K562 (cell line): ENCODE measurements around the gene PDLIM7. TPM values are rescaled to one million over a fixed set of nuclear protein-coding genes. Genes with fewer than 3 reads are reported as not detected.
A peak's percentile ranks its signal among the peaks of the same experiment; 100 is the strongest.

ENCODE experiments used
- ATAC-seq: fragments of 200-7000 bp; cut with Tn5 transposase; 3 replicates; pipeline ENCODE4 v1.9.1; 2020; ENCODE audit warnings: moderate library complexity
- BruUV-seq: library from RNA; stranded (reverse); fragments of 400-500 nt; replicated peaks from 2 replicates; lab custom pipeline; 2021; lab: Mats Ljungman, UMichigan
- CTCF ChIA-PET: fragments of 300-600 bp; formaldehyde crosslinking; extraction: SDS; loops from one replicate; lab custom pipeline; 2021; ENCODE audit warnings: low intra/inter-chr PET ratio; lab: Yijun Ruan, JAX
- POLR2A ChIA-PET: fragments of 300-600, 350-650 bp; sonication (Branson Sonifier 250); formaldehyde crosslinking; extraction: SDS; loops from one replicate; lab custom pipeline; 2021; ENCODE audit warnings: antibody characterized with exemption, inconsistent platforms; lab: Yijun Ruan, JAX
- DNase-seq, 4 experiments: peaks; one replicate each; pipeline versions ENCODE4 v3.0.0 to v3.0.0-alpha.2; 2011 to 2018; ENCODE audit warnings: low spot score in 3 of 4, mixed read lengths in 3 of 4; ENCODE audit errors: extremely low read depth in 1 of 4
- FAIRE-seq: peaks from 2 replicates; lab custom pipeline; 2011; peaks lifted over from hg19 to GRCh38; lab: Jason Lieb, UNC
- H2AFZ ChIP-seq: 2 replicates; pipeline ENCODE4 v1.6.0; 2011; ENCODE audit warnings: low read depth, low read length, control low read depth, inconsistent platforms
- H3K27ac ChIP-seq: fragments of 200-600 bp; 3 replicates; pipeline ENCODE4 v1.8.0; 2011; ENCODE audit warnings: low read depth, mild to moderate bottlenecking, control low read depth, inconsistent platforms, low read length, moderate library complexity, mixed read lengths; ENCODE audit errors: extremely low read depth
- H3K27me3 ChIP-seq, 2 experiments: fragments of 300-600 bp in 1 of 2; 2 replicates in 1 of 2; 3 replicates in 1 of 2; pipeline versions ENCODE4 v1.6.0 to v1.8.0; 2011; ENCODE audit warnings: inconsistent platforms in 2 of 2, low read length in 2 of 2, mild to moderate bottlenecking in 1 of 2, mixed read lengths in 1 of 2, moderate library complexity in 1 of 2; ENCODE audit not compliant: control insufficient read depth in 2 of 2, insufficient read depth in 2 of 2
- H3K36me3 ChIP-seq: fragments of 300-600 bp; 3 replicates; pipeline ENCODE4 v1.8.0; 2011; ENCODE audit warnings: mild to moderate bottlenecking, low read length, inconsistent platforms; ENCODE audit not compliant: control insufficient read depth, insufficient read depth
- H3K4me1 ChIP-seq, 2 experiments: fragments of 200-600 bp in 1 of 2; replicated peaks in 1 of 2; 2 replicates in 1 of 2; 3 replicates in 1 of 2; pipeline versions ENCODE4 v1.5.1 to v1.8.0; 2011; ENCODE audit warnings: inconsistent platforms in 2 of 2, low read length in 2 of 2, mild to moderate bottlenecking in 1 of 2, mixed read lengths in 1 of 2, moderate library complexity in 1 of 2; ENCODE audit not compliant: control insufficient read depth in 2 of 2, insufficient read depth in 2 of 2
- H3K4me2 ChIP-seq: 2 replicates; pipeline ENCODE4 v1.6.1; 2011; ENCODE audit warnings: low read length, control low read depth, inconsistent platforms, mixed read lengths; ENCODE audit not compliant: insufficient read depth
- H3K4me3 ChIP-seq: fragments of 200-600 bp; sonication (generic), shearing (Covaris generic); 2 replicates; pipeline ENCODE4 v1.5.1; 2016; ENCODE audit warnings: control low read depth, inconsistent platforms
- H3K79me2 ChIP-seq: fragments of 200-600 bp; 3 replicates; pipeline ENCODE4 v1.8.0; 2011; ENCODE audit warnings: low read length, inconsistent platforms; ENCODE audit not compliant: control insufficient read depth, insufficient read depth
- H3K9ac ChIP-seq, 2 experiments: 2 replicates each; pipeline versions ENCODE4 v1.6.0 to v1.6.1; 2011; ENCODE audit warnings: low read depth in 2 of 2, low read length in 2 of 2, control low read depth in 1 of 2, inconsistent platforms in 1 of 2, mild to moderate bottlenecking in 1 of 2, mixed read lengths in 1 of 2; ENCODE audit not compliant: insufficient read depth in 1 of 2
- H3K9me1 ChIP-seq: one replicate; pipeline ENCODE4 v1.6.0; 2011; ENCODE audit warnings: inconsistent platforms, mild to moderate bottlenecking, low read length, moderate library complexity; ENCODE audit not compliant: control insufficient read depth, insufficient read depth
- H3K9me3 ChIP-seq: replicated peaks from 2 replicates; pipeline ENCODE4 v1.5.1; 2011; ENCODE audit warnings: low read depth, low read length, inconsistent platforms; ENCODE audit not compliant: control insufficient read depth, insufficient read depth
- H4K20me1 ChIP-seq: replicated peaks from 2 replicates; pipeline ENCODE4 v1.6.1; 2011; ENCODE audit warnings: low read length, inconsistent platforms, mixed read lengths; ENCODE audit not compliant: control insufficient read depth, insufficient read depth
- DDX20 ChIP-seq: fragments of 450-650 bp; IDR thresholded peaks from 2 replicates; pipeline ENCODE4 v1.6.1; 2016; ENCODE audit warnings: missing genetic modification characterization, low read depth, mild to moderate bottlenecking, missing compliant biosample characterization, moderate library complexity
- ETV1 ChIP-seq: fragments of 450-650 bp; conservative IDR thresholded peaks from 2 replicates; pipeline ENCODE4 v1.6.1; 2016; ENCODE audit warnings: missing genetic modification characterization, control low read depth, low read depth, missing compliant biosample characterization
- GTF2A2 ChIP-seq: IDR thresholded peaks from 2 replicates; pipeline ENCODE4 v1.6.1; 2016; ENCODE audit warnings: mild to moderate bottlenecking, missing genetic modification characterization, missing compliant biosample characterization
- KDM1A ChIP-seq, 2 experiments: fragments of 450-650 bp; IDR thresholded peaks; 2 replicates each; pipeline ENCODE4 v1.6.1; 2016; ENCODE audit warnings: mild to moderate bottlenecking in 2 of 2
- L3MBTL2 ChIP-seq: fragments of 450-650 bp; IDR thresholded peaks from 2 replicates; pipeline ENCODE4 v1.6.1; 2016; ENCODE audit warnings: mild to moderate bottlenecking, moderate library complexity
- MTA3 ChIP-seq: fragments of 450-650 bp; formaldehyde crosslinking; IDR thresholded peaks from 2 replicates; pipeline ENCODE4 v1.6.1; 2017; ENCODE audit warnings: mild to moderate bottlenecking, borderline replicate concordance
- NR4A1 ChIP-seq, 2 experiments: fragments of 250-450 bp in 1 of 2; fragments of 450-650 bp in 1 of 2; sonication (Bioruptor Pico) in 1 of 2; IDR thresholded peaks; 2 replicates each; pipeline versions ENCODE4 v1.4.0 to v1.6.1; 2016 to 2020; ENCODE audit warnings: mild to moderate bottlenecking in 2 of 2, missing compliant biosample characterization in 1 of 2, missing genetic modification characterization in 1 of 2, moderate library complexity in 1 of 2
- OTX1 ChIP-seq: fragments of 450-650 bp; formaldehyde crosslinking; IDR thresholded peaks from 2 replicates; pipeline ENCODE4 v1.4.0; 2022; ENCODE audit warnings: mild to moderate bottlenecking
- PATZ1 ChIP-seq: fragments of 250-450 bp; sonication (Bioruptor Pico); IDR thresholded peaks from 2 replicates; pipeline ENCODE4 v1.5.0; 2020; ENCODE audit warnings: mild to moderate bottlenecking, borderline replicate concordance
- PTTG1 ChIP-seq: fragments of 450-650 bp; IDR thresholded peaks from 2 replicates; pipeline ENCODE4 v1.6.1; 2016; ENCODE audit warnings: low read depth, mild to moderate bottlenecking, missing genetic modification characterization, missing compliant biosample characterization
- U2AF1 ChIP-seq: fragments of 200-400 bp; formaldehyde crosslinking; optimal IDR thresholded peaks from 2 replicates; pipeline ENCODE3; 2017; ENCODE audit warnings: mild to moderate bottlenecking, low read depth, low read length, moderate library complexity
- ZNF124 ChIP-seq: sonication (generic); formaldehyde crosslinking; IDR thresholded peaks from 2 replicates; pipeline ENCODE4 v1.8.1; 2022; ENCODE audit warnings: missing genetic modification reagents
- ZNF174 ChIP-seq: fragments of 250-450 bp; sonication (Bioruptor Pico); IDR thresholded peaks from 2 replicates; pipeline ENCODE4 v1.4.0; 2020; ENCODE audit warnings: mild to moderate bottlenecking
- ZNF175 ChIP-seq: fragments of 200-800 bp; sonication (Bioruptor generic); IDR thresholded peaks from 2 replicates; pipeline ENCODE4 v1.6.1; 2016; ENCODE audit warnings: low read depth, mild to moderate bottlenecking, missing genetic modification characterization, missing compliant biosample characterization
- ZNF184 ChIP-seq: sonication (generic); formaldehyde crosslinking; IDR thresholded peaks from 2 replicates; pipeline ENCODE4 v1.5.0; 2020; ENCODE audit warnings: missing genetic modification reagents
- ZNF586 ChIP-seq: fragments of 450-650 bp; formaldehyde crosslinking; conservative IDR thresholded peaks from 2 replicates; pipeline ENCODE4 v1.4.0; 2020; ENCODE audit warnings: mild to moderate bottlenecking, moderate library complexity
- ZZZ3 ChIP-seq: fragments of 450-650 bp; IDR thresholded peaks from 2 replicates; pipeline ENCODE4 v1.6.1; 2016; ENCODE audit warnings: antibody characterized with exemption, mild to moderate bottlenecking, moderate library complexity
- WGBS: fragments of 100-300 bp; shearing (Covaris generic); methylation state at CpG from one replicate; pipeline ENCODE4 v1.1.6; 2016; ENCODE audit warnings: low coverage, mixed read lengths; ENCODE audit not compliant: insufficient coverage; ENCODE audit errors: missing lambda C conversion rate; 5-methylcytosine and 5-hydroxymethylcytosine counted together
- in situ Hi-C: fragments of 300-500 bp; cut with MboI; formaldehyde crosslinking; loops from 4 replicates; pipeline ENCODE4 v1.15.0; 2018; ENCODE audit warnings: inconsistent platforms, mixed read lengths
- intact Hi-C: fragments of 100-400 bp; cut with micrococcal nuclease; formaldehyde crosslinking; loops from 2 replicates; pipeline ENCODE4 v1.14.2; 2022
- polyA plus RNA-seq, 8 experiments: library from polyadenylated mRNA; depleted of rRNA in 4 of 8; stranded (reverse) in 5 of 8; unstranded in 3 of 8; fragments of >200 nt; fragmentation: Nextera tagmentation in 2 of 8; fragmentation: Illumina TruSeq in 1 of 8; extraction: Ambion mirVana in 2 of 8; extraction: Trizol in 1 of 8; gene quantifications; 2 replicates each; pipeline versions ENCODE4 v1.2.1 to v1.2.3, GENCODE V29; 2011 to 2014; ENCODE audit warnings: inconsistent platforms in 1 of 8, missing spikeins in 1 of 8
- total RNA-seq, 7 experiments: library from RNA; depleted of rRNA in 6 of 7; stranded (reverse); fragments of >200 nt in 6 of 7; fragmentation: Illumina TruSeq in 2 of 7; extraction: Trizol in 2 of 7; gene quantifications; 2 replicates each; pipeline versions ENCODE4 v1.2.1 to v1.2.3, GENCODE V29; 2011 to 2021; ENCODE audit warnings: low replicate concordance in 1 of 7
- TF ChIP-seq, protein P1 (sequence below), 2 experiments: IDR thresholded peaks; 2 replicates each; pipeline ENCODE4 v1.6.1; 2011; ENCODE audit warnings: borderline replicate concordance in 1 of 2, control low read depth in 1 of 2, low read depth in 1 of 2, low read length in 1 of 2, mild to moderate bottlenecking in 1 of 2, mixed read lengths in 1 of 2, moderate library complexity in 1 of 2; ENCODE audit not compliant: insufficient read depth in 1 of 2, insufficient read length in 1 of 2, poor library complexity in 1 of 2, severe bottlenecking in 1 of 2; ENCODE audit errors: extremely low read depth in 1 of 2

The PDLIM7 gene
- total and polyA plus RNA-seq, 9 of the 15 experiments (the other 6 are each of a cell fraction or from before 2014, with no cell fraction given), result 2.1 to 124 (median 32.6) TPM

GRCh38 chr5:177494346-177495195 is 2.8 kb downstream of the PDLIM7 start:
- Histone ChIP-seq H3K4me2 (peak overlapping the region; percentile 52), H3K27me3 (no peaks in the 10 kb centered on the region), H3K4me1 (peaks cover 51 to 97% of the 10 kb centered on the region in 2 experiments), H3K27ac (peak overlapping the region; percentile 95), H2AFZ (no peak overlapping the region), H4K20me1 (peaks cover 3% of the 10 kb centered on the region; the same call in 1 of the 2 replicates), H3K4me3 (no peak overlapping the region), H3K36me3 (peaks cover 58% of the 10 kb centered on the region; the same call in 2 of the 3 replicates), H3K9me3 (no peaks in the 10 kb centered on the region), H3K9me1 (no peaks in the 10 kb centered on the region), H3K9ac (peak overlapping the region; percentile 89 to 98), H3K79me2 (peaks cover 51% of the 10 kb centered on the region)
- DNase-seq, result peak; percentile 60 to 78 (median 64)
- ChIA-PET CTCF (interaction anchor here (1.1 kb wide), 1 partner anchor 91 kb away, joined by 3 read pairs; no protein-coding TSS in a partner anchor), POLR2A (interaction anchor here (0.5 to 4.0 kb wide), 13 partner anchors 9 to 381 kb away, joined by 3 to 21 read pairs (median 4); partner anchors contain the start of gene DOK3)
- WGBS, result 48% methylated on average over 6 of the region's 11 CpGs
- intact Hi-C loops, result loop anchor here (5.0 kb wide), 1 partner anchor 177 kb away; no protein-coding TSS in a partner anchor
- BruUV-seq, result no TSS peak
- peak; percentile 87 for FAIRE-seq
- in situ Hi-C loops, result no loop called here
- peak; percentile 1 for ATAC-seq
- TF ChIP-seq ZNF174 (CRISPR knock-in tag), result no peak
- TF ChIP-seq ZNF586, result no peak
- no peak for TF ChIP-seq ZZZ3
- TF ChIP-seq MTA3, result no peak
- no peak for TF ChIP-seq ZNF184
- no peak for TF ChIP-seq ZNF124 (CRISPR knock-in tag)
- no peak for TF ChIP-seq OTX1 (CRISPR knock-in tag)
- no peak for TF ChIP-seq PATZ1 (CRISPR knock-in tag)
- TF ChIP-seq PTTG1, result no peak
- TF ChIP-seq NR4A1 (CRISPR knock-in tag; IDR thresholded peaks at IDR 0.05), result no peak
- TF ChIP-seq NR4A1 (tag; IDR thresholded peaks at IDR 0.05), result no peak
- TF ChIP-seq ZNF175 (CRISPR knock-in tag), result no peak
- TF ChIP-seq U2AF1, result no peak
- no peak for TF ChIP-seq GTF2A2 (tag)
- TF ChIP-seq, protein P1, sequence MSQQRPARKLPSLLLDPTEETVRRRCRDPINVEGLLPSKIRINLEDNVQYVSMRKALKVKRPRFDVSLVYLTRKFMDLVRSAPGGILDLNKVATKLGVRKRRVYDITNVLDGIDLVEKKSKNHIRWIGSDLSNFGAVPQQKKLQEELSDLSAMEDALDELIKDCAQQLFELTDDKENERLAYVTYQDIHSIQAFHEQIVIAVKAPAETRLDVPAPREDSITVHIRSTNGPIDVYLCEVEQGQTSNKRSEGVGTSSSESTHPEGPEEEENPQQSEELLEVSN (IDR thresholded peaks at IDR 0.05; ENCODE audit: borderline replicate concordance in 1 of 2, extremely low read depth in 1 of 2, insufficient read depth in 1 of 2, insufficient read length in 1 of 2, low read depth in 1 of 2, low read length in 1 of 2, poor library complexity in 1 of 2, severe bottlenecking in 1 of 2), result peak in 1 of 2 experiments; percentile 57
- no peak for TF ChIP-seq L3MBTL2
- TF ChIP-seq KDM1A (IDR thresholded peaks at IDR 0.05), result peak; percentile 20 to 87; a peak in 3 of 4 replicates
- TF ChIP-seq ETV1 (tag), result peak; percentile 39; the same call in 1 of the 2 replicates
- TF ChIP-seq DDX20 (tag), result no peak
